Astrocyte (in vitro differentiated cells and primary cell): Measurements from ENCODE around the gene PHB1.

ENCODE experiments used
- CTCF ChIP-seq: IDR thresholded peaks from 2 replicates; pipeline ENCODE4 v1.5.1; 2011; ENCODE audit warnings: low read depth, mild to moderate bottlenecking, inconsistent platforms, low read length, moderate library complexity; ENCODE audit not compliant: insufficient read depth
- EZH2 ChIP-seq: IDR thresholded peaks from 2 replicates; pipeline ENCODE4 v1.6.1; 2012; ENCODE audit warnings: mild to moderate bottlenecking, low read length, inconsistent platforms; ENCODE audit not compliant: insufficient read depth

- no peak for TF ChIP-seq EZH2
- no peak for TF ChIP-seq CTCF
These were observed 43.5 kb downstream of the PHB1 start for GRCh38 chr17:49370971-49371834.
